C1 segment of cervical spinal cord (tissue), 14 donors: ENCODE measurements around the gene RHEB.

ENCODE experiments used
- DNase-seq, 14 donors: peaks; one replicate each; lab custom pipeline; 2025; lab: John Stamatoyannopoulos, UW

Gene RHEB

GRCh38 chr7:151416112-151416940 lies 103.4 kb downstream of the RHEB start:
- no peak for DNase-seq
